ENCODE measurements around the gene ZNF407. TPM values are rescaled to one million over a fixed set of nuclear protein-coding genes. Genes with fewer than 3 reads are reported as not detected.

ZNF407 gene
- polyA plus RNA-seq, 1 experiment: 2.8 TPM

DNA sequence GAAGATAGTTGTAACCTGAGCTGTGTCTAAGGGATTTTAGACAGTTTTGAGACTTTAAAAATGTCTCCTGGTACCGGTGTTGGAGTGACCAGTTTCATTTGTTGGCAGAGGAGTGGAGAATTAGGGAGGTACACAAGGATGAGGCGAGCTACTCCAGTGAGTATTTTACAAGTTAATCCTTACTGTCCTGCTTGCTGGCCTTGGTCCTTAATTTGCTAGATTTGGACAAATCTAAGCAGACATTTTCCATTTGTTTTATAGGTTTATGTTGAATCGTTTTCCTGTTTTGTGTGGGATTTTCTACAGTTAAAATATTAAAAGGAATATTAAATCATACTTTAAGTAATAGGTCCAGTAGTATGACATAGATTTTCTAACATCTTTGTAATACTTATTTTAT, 101.8 kb downstream of the ZNF407 start:
- ChIA-PET POLR2A (no interaction called here), CTCF (no interaction called here)
- no peak for TF ChIP-seq CTCF (IDR thresholded peaks at IDR 0.05; ENCODE audit: insufficient read depth, low read depth, low read length)
- DNase-seq (ENCODE audit: low read depth): no peak
- H3K27me3 ChIP-seq (ENCODE audit: control insufficient read depth, insufficient read depth, low read length): no peaks in the 10 kb centered on the region
- no peak overlapping the region for H3K4me3 ChIP-seq (ENCODE audit: low read depth, low read length)
- no peaks in the 10 kb centered on the region for H3K36me3 ChIP-seq (ENCODE audit: control insufficient read depth, insufficient read depth, low read length)

- no peak for DNase-seq (ENCODE audit: low read depth)
- POLR2A ChIA-PET: no interaction called here
- no peak for TF ChIP-seq CTCF (IDR thresholded peaks at IDR 0.05; ENCODE audit: insufficient read depth, low read depth, low read length)
- Histone ChIP-seq H3K4me3 (ENCODE audit: low read depth, low read length) (no peak overlapping the region), H3K27me3 (ENCODE audit: control insufficient read depth, insufficient read depth, low read length) (no peaks in the 10 kb centered on the region), H3K36me3 (ENCODE audit: control insufficient read depth, insufficient read depth, low read length) (no peaks in the 10 kb centered on the region)
- CTCF ChIA-PET: no interaction called here
These were observed 105.3 kb downstream of the ZNF407 start for GRCh38 chr18:74702950-74703349.

DNA sequence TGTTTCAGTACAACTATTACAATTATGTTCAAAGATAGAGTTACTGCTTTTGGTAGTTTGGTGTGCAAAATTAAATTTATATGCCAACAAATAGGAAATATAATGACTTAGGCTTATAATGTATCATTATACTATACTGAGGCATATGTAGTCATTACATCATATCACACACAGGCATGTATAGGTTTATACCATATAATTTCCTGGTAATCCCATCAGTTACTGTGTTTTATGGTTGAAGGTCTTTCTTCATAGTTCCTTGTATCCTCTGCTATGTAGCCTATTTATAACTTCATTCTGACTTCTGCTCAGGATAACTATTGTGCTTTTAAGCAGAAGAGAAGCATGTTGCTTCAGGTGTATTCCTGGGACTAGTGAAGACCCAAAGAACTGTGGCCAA, 110.5 kb downstream of the ZNF407 start:
- Histone ChIP-seq H3K36me3 (ENCODE audit: control insufficient read depth, insufficient read depth, low read length) (no peaks in the 10 kb centered on the region; the same call in 1 of the 2 replicates), H3K27me3 (ENCODE audit: control insufficient read depth, insufficient read depth, low read length) (no peaks in the 10 kb centered on the region), H3K4me3 (ENCODE audit: low read depth, low read length) (no peak overlapping the region)
- POLR2A ChIA-PET: no interaction called here
- no peak for DNase-seq (ENCODE audit: low read depth)
- TF ChIP-seq CTCF (IDR thresholded peaks at IDR 0.05; ENCODE audit: insufficient read depth, low read depth, low read length): no peak
- CTCF ChIA-PET: interaction anchor here (0.7 kb wide), 1 partner anchor 790 kb away, joined by 3 read pairs; no protein-coding TSS in a partner anchor

GRCh38 chr18:74709452-74709851, 111.8 kb downstream of the ZNF407 start:
- no peaks in the 10 kb centered on the region for H3K27me3 ChIP-seq (ENCODE audit: control insufficient read depth, insufficient read depth, low read length)
- no peak for TF ChIP-seq CTCF (IDR thresholded peaks at IDR 0.05; ENCODE audit: insufficient read depth, low read depth, low read length)
- POLR2A ChIA-PET: no interaction called here
- no peak overlapping the region for H3K4me3 ChIP-seq (ENCODE audit: low read depth, low read length)
- CTCF ChIA-PET: interaction anchor here (1.1 kb wide), 1 partner anchor 14 kb away, joined by 3 read pairs; no protein-coding TSS in a partner anchor
- H3K36me3 ChIP-seq (ENCODE audit: control insufficient read depth, insufficient read depth, low read length): no peaks in the 10 kb centered on the region; the same call in 1 of the 2 replicates
- DNase-seq (ENCODE audit: low read depth): no peak

DNA sequence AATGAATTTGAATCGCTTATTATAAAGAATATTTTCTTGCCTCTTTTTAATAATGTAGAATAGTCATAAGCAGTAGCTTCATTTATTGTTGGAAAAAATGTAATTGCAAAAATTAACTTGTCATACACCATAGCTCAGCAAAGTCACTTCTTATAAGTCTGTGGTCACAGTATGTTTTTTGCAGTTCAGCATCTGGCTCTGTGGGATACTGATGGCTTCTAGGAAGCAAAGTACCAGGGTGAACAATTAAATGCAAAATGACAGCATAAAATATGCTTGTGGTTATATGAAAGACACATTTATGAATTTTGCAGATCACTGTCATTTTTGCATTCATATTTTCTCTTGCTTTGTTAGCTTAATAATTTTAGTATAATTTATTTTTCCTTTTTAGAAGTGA, 116.5 kb downstream of the ZNF407 start:
- Histone ChIP-seq H3K4me3 (ENCODE audit: low read depth, low read length) (no peak overlapping the region), H3K27me3 (ENCODE audit: control insufficient read depth, insufficient read depth, low read length) (no peaks in the 10 kb centered on the region), H3K36me3 (ENCODE audit: control insufficient read depth, insufficient read depth, low read length) (no peaks in the 10 kb centered on the region)
- POLR2A ChIA-PET: interaction anchor here (0.6 kb wide), 1 partner anchor 316 kb away, joined by 3 read pairs; no protein-coding TSS in a partner anchor
- DNase-seq (ENCODE audit: low read depth): no peak
- TF ChIP-seq CTCF (IDR thresholded peaks at IDR 0.05; ENCODE audit: insufficient read depth, low read depth, low read length): no peak
- CTCF ChIA-PET: interaction anchor here (0.6 to 0.9 kb wide), 2 partner anchors 8 to 9 kb away, joined by 3 to 6 read pairs; no protein-coding TSS in a partner anchor
